H9 (cell line): Measurements from ENCODE around the gene BRI3BP. TPM values are rescaled to one million over a fixed set of nuclear protein-coding genes. Genes with fewer than 3 reads are reported as not detected.

Experiments
- DNase-seq: peaks from one replicate; pipeline ENCODE4 v3.0.0-alpha.2; 2017
- H2AFZ ChIP-seq: one replicate; pipeline ENCODE4 v1.6.1; 2013; ENCODE audit warnings: mild to moderate bottlenecking, low read length, control low read depth, moderate library complexity
- H2AK5ac ChIP-seq: 2 replicates; pipeline ENCODE4 v1.6.1; 2013; ENCODE audit warnings: low read length, control low read depth, mixed read lengths; ENCODE audit not compliant: insufficient read length
- H2BK120ac ChIP-seq: one replicate; pipeline ENCODE4 v1.6.1; 2013; ENCODE audit warnings: low read depth, mild to moderate bottlenecking, low read length, control low read depth, inconsistent platforms; ENCODE audit not compliant: poor library complexity, severe bottlenecking
- H2BK12ac ChIP-seq: 2 replicates; pipeline ENCODE4 v1.6.1; 2013; ENCODE audit warnings: low read length, control low read depth, mixed read lengths, low read depth; ENCODE audit not compliant: insufficient read length
- H2BK15ac ChIP-seq: 2 replicates; pipeline ENCODE4 v1.6.1; 2013; ENCODE audit warnings: low read depth, low read length, control low read depth
- H2BK20ac ChIP-seq: one replicate; pipeline ENCODE4 v1.6.1; 2013; ENCODE audit warnings: low read depth, mild to moderate bottlenecking, low read length, control low read depth, inconsistent platforms; ENCODE audit not compliant: poor library complexity, severe bottlenecking
- H2BK5ac ChIP-seq: 2 replicates; pipeline ENCODE4 v1.6.1; 2013; ENCODE audit warnings: low read length, control low read depth, mixed read lengths; ENCODE audit not compliant: insufficient read length
- H3K14ac ChIP-seq: 2 replicates; pipeline ENCODE4 v1.6.1; 2013; ENCODE audit warnings: low read length, control low read depth; ENCODE audit not compliant: insufficient read depth
- H3K18ac ChIP-seq: 2 replicates; pipeline ENCODE4 v1.6.1; 2013; ENCODE audit warnings: low read depth, mild to moderate bottlenecking, mixed read lengths, low read length, control low read depth; ENCODE audit not compliant: insufficient read length
- H3K23ac ChIP-seq: 2 replicates; pipeline ENCODE4 v1.6.1; 2013; ENCODE audit warnings: low read length, control low read depth, mixed read lengths, low read depth; ENCODE audit not compliant: insufficient read length
- H3K23me2 ChIP-seq: 2 replicates; pipeline ENCODE4 v1.6.1; 2013; ENCODE audit warnings: low read depth, mild to moderate bottlenecking, mixed read lengths, low read length, control low read depth; ENCODE audit not compliant: insufficient read length, poor library complexity, severe bottlenecking
- H3K27ac ChIP-seq: 2 replicates; pipeline ENCODE4 v1.5.1; 2013; ENCODE audit warnings: low read length, control low read depth, mixed read lengths, low read depth; ENCODE audit not compliant: insufficient read length
- H3K27me3 ChIP-seq: 2 replicates; pipeline ENCODE4 v1.6.1; 2013; ENCODE audit warnings: low read length, control low read depth, inconsistent platforms; ENCODE audit not compliant: insufficient read depth
- H3K4ac ChIP-seq: 2 replicates; pipeline ENCODE4 v1.6.1; 2013; ENCODE audit warnings: low read depth, mild to moderate bottlenecking, control low read depth, inconsistent platforms, low read length, moderate library complexity
- H3K4me1 ChIP-seq: 2 replicates; pipeline ENCODE4 v1.6.1; 2013; ENCODE audit warnings: low read length, control low read depth, inconsistent platforms; ENCODE audit not compliant: insufficient read depth
- H3K4me2 ChIP-seq: 2 replicates; pipeline ENCODE4 v1.6.1; 2013; ENCODE audit warnings: low read length, control low read depth, mixed read lengths; ENCODE audit not compliant: insufficient read length, insufficient read depth
- H3K56ac ChIP-seq: 2 replicates; pipeline ENCODE4 v1.6.1; 2013; ENCODE audit warnings: low read depth, mild to moderate bottlenecking, mixed read lengths, low read length, control low read depth; ENCODE audit not compliant: insufficient read length
- H3K79me1 ChIP-seq: 2 replicates; pipeline ENCODE4 v1.6.1; 2013; ENCODE audit warnings: low read depth, mild to moderate bottlenecking, moderate library complexity, low read length, control low read depth, inconsistent platforms; ENCODE audit not compliant: insufficient read depth, poor library complexity, severe bottlenecking
- H3K79me2 ChIP-seq: 2 replicates; pipeline ENCODE4 v1.6.1; 2013; ENCODE audit warnings: low read length, control low read depth, inconsistent platforms; ENCODE audit not compliant: insufficient read depth
- H3K9ac ChIP-seq: 2 replicates; pipeline ENCODE4 v1.6.1; 2013; ENCODE audit warnings: low read length, control low read depth, mixed read lengths; ENCODE audit not compliant: insufficient read length; ENCODE audit errors: extremely low read depth
- H3K9me3 ChIP-seq: one replicate; pipeline ENCODE4 v1.6.1; 2013; ENCODE audit warnings: low read depth, low read length, inconsistent platforms; ENCODE audit not compliant: control insufficient read depth
- H3T11ph ChIP-seq: one replicate; pipeline ENCODE4 v1.6.1; 2013; ENCODE audit warnings: mild to moderate bottlenecking, low read length, control low read depth, inconsistent platforms
- H4K20me1 ChIP-seq: one replicate; pipeline ENCODE4 v1.6.1; 2013; ENCODE audit not compliant: control insufficient read depth, insufficient read length, insufficient read depth
- H4K5ac ChIP-seq: 2 replicates; pipeline ENCODE4 v1.6.1; 2013; ENCODE audit warnings: low read depth, mild to moderate bottlenecking, mixed read lengths, low read length, control low read depth; ENCODE audit not compliant: insufficient read length
- H4K8ac ChIP-seq: replicated peaks from 2 replicates; pipeline ENCODE4 v1.6.1; 2013; ENCODE audit warnings: low read length, control low read depth, mixed read lengths, low read depth; ENCODE audit not compliant: insufficient read length
- H4K91ac ChIP-seq: 2 replicates; pipeline ENCODE4 v1.6.1; 2013; ENCODE audit warnings: low read depth, mild to moderate bottlenecking, moderate library complexity, mixed read lengths, low read length, control low read depth; ENCODE audit not compliant: insufficient read length
- H3K27ac Mint-ChIP-seq, 3 experiments: 2 replicates in 2 of 3; 3 replicates in 1 of 3; pipeline ENCODE4 v1.8.0; 2020 to 2021; ENCODE audit warnings: mixed read lengths in 3 of 3, mild to moderate bottlenecking in 1 of 3, moderate library complexity in 1 of 3
- H3K27me3 Mint-ChIP-seq: 2 replicates; pipeline ENCODE4 v1.8.0; 2021; ENCODE audit warnings: low read depth, mild to moderate bottlenecking, moderate library complexity, mixed read lengths
- H3K36me3 Mint-ChIP-seq, 3 experiments: 2 replicates in 2 of 3; 3 replicates in 1 of 3; pipeline ENCODE4 v1.8.0; 2020 to 2021; ENCODE audit warnings: low read depth in 3 of 3, mixed read lengths in 3 of 3; ENCODE audit not compliant: insufficient read depth in 1 of 3
- H3K4me1 Mint-ChIP-seq, 2 experiments: 2 replicates each; pipeline ENCODE4 v1.8.0; 2020; ENCODE audit warnings: mixed read lengths in 2 of 2
- H3K4me3 Mint-ChIP-seq, 2 experiments: 2 replicates in 1 of 2; 3 replicates in 1 of 2; pipeline ENCODE4 v1.8.0; 2020 to 2021; ENCODE audit warnings: mild to moderate bottlenecking in 2 of 2, mixed read lengths in 2 of 2, moderate library complexity in 1 of 2
- H3K9me3 Mint-ChIP-seq, 2 experiments: 2 replicates in 1 of 2; 3 replicates in 1 of 2; pipeline ENCODE4 v1.8.0; 2020; ENCODE audit warnings: mild to moderate bottlenecking in 2 of 2, mixed read lengths in 2 of 2, moderate library complexity in 1 of 2
- CTCF ChIP-seq: fragments of 200-600 bp; sonication (generic); conservative IDR thresholded peaks from 3 replicates; pipeline ENCODE4 v1.8.0; 2021; ENCODE audit warnings: antibody characterized with exemption, mild to moderate bottlenecking
- WGBS: extraction: QIAGEN DNeasy Blood & Tissue Kit; methylation state at CpG from one replicate; pipeline ENCODE4 v1.1.7; 2013; ENCODE audit warnings: missing lambda C conversion rate, low lambda C conversion rate, mixed read lengths; ENCODE audit not compliant: insufficient read length; ENCODE audit errors: extremely low coverage; 5-methylcytosine and 5-hydroxymethylcytosine counted together
- total RNA-seq: library from RNA; stranded (reverse); gene quantifications from 2 replicates; pipeline ENCODE4 v1.2.1, GENCODE V29; 2021

Gene BRI3BP
- total RNA-seq, 1 experiment from 2014 or later, result 10.5 TPM

GRCh38 chr12:125068391-125068790, 74.9 kb downstream of the BRI3BP start:
- no peak overlapping the region for H3K14ac ChIP-seq
- H3K9me3 ChIP-seq, result no peaks in the 10 kb centered on the region
- no peak overlapping the region for H3K18ac ChIP-seq
- H3K4me3 Mint-ChIP-seq, result peak overlapping the region in 1 of 2 experiments; percentile 50; a peak in 1 of 5 replicates
- no peak overlapping the region for H4K8ac ChIP-seq
- H3K56ac ChIP-seq, result no peak overlapping the region
- H3K79me2 ChIP-seq, result peaks cover 14% of the 10 kb centered on the region; the same call in 1 of the 2 replicates
- no peak overlapping the region for H2AK5ac ChIP-seq
- no peak overlapping the region for H2BK15ac ChIP-seq
- no peak for TF ChIP-seq CTCF
- no peak overlapping the region for H4K91ac ChIP-seq
- H3K79me1 ChIP-seq, result peaks cover 7% of the 10 kb centered on the region
- peaks cover 4 to 18% (median 12%) of the 10 kb centered on the region in 3 experiments for H3K36me3 Mint-ChIP-seq
- H3K4me2 ChIP-seq, result no peak overlapping the region
- H3K27ac Mint-ChIP-seq, result peak overlapping the region in 2 of 3 experiments; percentile 62 to 75; a peak in 1 of 7 replicates
- H3K4ac ChIP-seq, result no peak overlapping the region
- H3T11ph ChIP-seq, result no peak overlapping the region
- no peaks in the 10 kb centered on the region for H3K27me3 Mint-ChIP-seq
- H2BK12ac ChIP-seq, result no peak overlapping the region
- H2BK5ac ChIP-seq, result no peak overlapping the region
- peaks cover 10% of the 10 kb centered on the region; the same call in 1 of the 2 replicates for H3K4me1 ChIP-seq
- no peak overlapping the region for H2AFZ ChIP-seq
- H2BK20ac ChIP-seq, result no peak overlapping the region
- H3K23me2 ChIP-seq, result peaks cover 14% of the 10 kb centered on the region
- H3K27me3 ChIP-seq, result no peaks in the 10 kb centered on the region
- no CpG with 5 or more reads among the region's 6 CpGs for WGBS
- H3K4me1 Mint-ChIP-seq, result peaks cover 25 to 39% of the 10 kb centered on the region in 2 experiments
- no peak for DNase-seq
- H3K23ac ChIP-seq, result no peak overlapping the region
- no peaks in the 10 kb centered on the region for H3K9me3 Mint-ChIP-seq
- no peak overlapping the region for H3K9ac ChIP-seq
- H4K20me1 ChIP-seq, result no peaks in the 10 kb centered on the region
- no peak overlapping the region for H3K27ac ChIP-seq
- no peak overlapping the region for H2BK120ac ChIP-seq
- no peak overlapping the region for H4K5ac ChIP-seq
